Keratinocyte (primary cell): ENCODE data around the gene REEP6.

Experiments
- EZH2 ChIP-seq: IDR thresholded peaks from one replicate; pipeline ENCODE4 v1.6.1; 2012; ENCODE audit warnings: inconsistent platforms, mild to moderate bottlenecking, low read length, moderate library complexity
- TF ChIP-seq, protein P1 (sequence below), 3 experiments: IDR thresholded peaks in 1 of 3; conservative IDR thresholded peaks in 1 of 3; optimal IDR thresholded peaks in 1 of 3; 2 replicates in 2 of 3; 3 replicates in 1 of 3; pipeline versions ENCODE3 to v1.5.1; 2011; ENCODE audit warnings: low read length in 3 of 3, mild to moderate bottlenecking in 3 of 3, moderate library complexity in 2 of 3, control low read depth in 1 of 3, inconsistent platforms in 1 of 3; ENCODE audit not compliant: insufficient read depth in 2 of 3; ENCODE audit errors: extremely low read depth in 1 of 3

DNA sequence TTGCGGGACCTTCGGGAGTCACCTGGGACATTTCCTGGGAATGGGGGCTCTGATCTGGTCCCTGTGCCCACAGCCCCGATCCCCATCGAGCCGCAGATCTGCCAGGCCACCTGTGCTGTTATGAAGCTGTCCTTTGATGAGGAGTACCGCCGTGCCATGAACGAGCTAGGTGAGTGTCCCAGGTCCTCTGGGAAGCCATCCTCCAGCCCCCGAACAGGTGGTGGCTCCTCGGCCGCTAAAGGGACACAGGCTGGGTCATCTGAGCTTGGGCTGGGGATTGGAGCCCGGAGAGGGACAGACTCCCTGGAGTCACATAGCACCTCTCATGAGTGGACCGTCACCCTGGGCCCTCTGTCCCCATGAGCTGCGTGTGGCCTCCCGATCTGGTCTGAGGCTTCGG lies 33.1 kb upstream of the REEP6 start:
- no peak for TF ChIP-seq EZH2
- TF ChIP-seq, protein P1, sequence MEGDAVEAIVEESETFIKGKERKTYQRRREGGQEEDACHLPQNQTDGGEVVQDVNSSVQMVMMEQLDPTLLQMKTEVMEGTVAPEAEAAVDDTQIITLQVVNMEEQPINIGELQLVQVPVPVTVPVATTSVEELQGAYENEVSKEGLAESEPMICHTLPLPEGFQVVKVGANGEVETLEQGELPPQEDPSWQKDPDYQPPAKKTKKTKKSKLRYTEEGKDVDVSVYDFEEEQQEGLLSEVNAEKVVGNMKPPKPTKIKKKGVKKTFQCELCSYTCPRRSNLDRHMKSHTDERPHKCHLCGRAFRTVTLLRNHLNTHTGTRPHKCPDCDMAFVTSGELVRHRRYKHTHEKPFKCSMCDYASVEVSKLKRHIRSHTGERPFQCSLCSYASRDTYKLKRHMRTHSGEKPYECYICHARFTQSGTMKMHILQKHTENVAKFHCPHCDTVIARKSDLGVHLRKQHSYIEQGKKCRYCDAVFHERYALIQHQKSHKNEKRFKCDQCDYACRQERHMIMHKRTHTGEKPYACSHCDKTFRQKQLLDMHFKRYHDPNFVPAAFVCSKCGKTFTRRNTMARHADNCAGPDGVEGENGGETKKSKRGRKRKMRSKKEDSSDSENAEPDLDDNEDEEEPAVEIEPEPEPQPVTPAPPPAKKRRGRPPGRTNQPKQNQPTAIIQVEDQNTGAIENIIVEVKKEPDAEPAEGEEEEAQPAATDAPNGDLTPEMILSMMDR (optimal IDR thresholded peaks at IDR 0.05 in 1 of 3, IDR thresholded peaks at IDR 0.05 in 1 of 3, conservative IDR thresholded peaks at IDR 0.05 in 1 of 3; ENCODE audit: extremely low read depth in 1 of 3, insufficient read depth in 2 of 3, low read length in 3 of 3): no peak
